SK-N-SH treated with all-trans-retinoic acid at 6 μM for 48 hours (cell line): ENCODE results near the gene MC3R.

Source experiments
- ATAC-seq: fragments of 200-7000 bp; cut with Tn5 transposase; 3 replicates; pipeline ENCODE4 v1.9.1; 2020; ENCODE audit warnings: mild to moderate bottlenecking, moderate library complexity
- ARNTL ChIP-seq: fragments of 450-650 bp; formaldehyde crosslinking; IDR thresholded peaks from 2 replicates; pipeline ENCODE4 v1.5.0; 2020; ENCODE audit warnings: low read depth, mild to moderate bottlenecking, moderate library complexity, borderline replicate concordance
- BACH2 ChIP-seq: fragments of 250-450 bp; sonication (Bioruptor Pico); IDR thresholded peaks from 2 replicates; pipeline ENCODE4 v1.9.0; 2021; ENCODE audit warnings: mild to moderate bottlenecking, borderline replicate concordance
- CSRNP3 ChIP-seq: fragments of 250-450 bp; sonication (Bioruptor Pico); IDR thresholded peaks from 2 replicates; pipeline ENCODE4 v1.5.1; 2021; ENCODE audit warnings: mild to moderate bottlenecking, moderate library complexity
- ESRRG ChIP-seq: fragments of 250-450 bp; sonication (Bioruptor Pico); IDR thresholded peaks from 2 replicates; pipeline ENCODE4 v1.6.1; 2021; ENCODE audit warnings: mild to moderate bottlenecking
- GLIS3 ChIP-seq: fragments of 250-450 bp; sonication (Bioruptor Pico); IDR thresholded peaks from 2 replicates; pipeline ENCODE4 v1.5.0; 2020; ENCODE audit warnings: mild to moderate bottlenecking, moderate library complexity
- ISL1 ChIP-seq: fragments of 250-450 bp; sonication (Bioruptor Pico); IDR thresholded peaks from 2 replicates; pipeline ENCODE4 v2.1.2; 2022; ENCODE audit warnings: mild to moderate bottlenecking, moderate library complexity
- POU6F1 ChIP-seq: fragments of 250-450 bp; sonication (Bioruptor Pico); IDR thresholded peaks from 2 replicates; pipeline ENCODE4 v1.8.0; 2021; ENCODE audit warnings: low read depth, mild to moderate bottlenecking, moderate library complexity, borderline replicate concordance
- PPARA ChIP-seq: fragments of 250-450 bp; sonication (Bioruptor Pico); IDR thresholded peaks from 2 replicates; pipeline ENCODE4 v1.5.0; 2020; ENCODE audit warnings: mild to moderate bottlenecking, borderline replicate concordance
- RARB ChIP-seq: fragments of 250-450 bp; sonication (Bioruptor Pico); IDR thresholded peaks from 2 replicates; pipeline ENCODE4 v1.8.0; 2021; ENCODE audit warnings: mild to moderate bottlenecking, moderate library complexity
- SNAI2 ChIP-seq: fragments of 250-450 bp; sonication (Bioruptor Pico); IDR thresholded peaks from 2 replicates; pipeline ENCODE4 v1.5.0; 2020; ENCODE audit warnings: mild to moderate bottlenecking, moderate library complexity
- TCF4 ChIP-seq: fragments of 250-450 bp; sonication (Bioruptor Pico); IDR thresholded peaks from 2 replicates; pipeline ENCODE4 v1.8.0; 2021; ENCODE audit warnings: mild to moderate bottlenecking, moderate library complexity, borderline replicate concordance
- TOX ChIP-seq: fragments of 250-450 bp; sonication (Bioruptor Pico); IDR thresholded peaks from 2 replicates; pipeline ENCODE4 v1.8.0; 2021; ENCODE audit warnings: mild to moderate bottlenecking, moderate library complexity, borderline replicate concordance
- ZC3H10 ChIP-seq: fragments of 250-450 bp; sonication (Bioruptor Pico); IDR thresholded peaks from 2 replicates; pipeline ENCODE4 v1.5.1; 2021; ENCODE audit warnings: mild to moderate bottlenecking, moderate library complexity
- ZFP3 ChIP-seq: fragments of 250-450 bp; sonication (Bioruptor Pico); IDR thresholded peaks from 2 replicates; pipeline ENCODE4 v1.5.0; 2020; ENCODE audit warnings: mild to moderate bottlenecking, moderate library complexity
- ZFP30 ChIP-seq: fragments of 450-650 bp; formaldehyde crosslinking; IDR thresholded peaks from 2 replicates; pipeline ENCODE4 v1.5.0; 2022; ENCODE audit warnings: mild to moderate bottlenecking, moderate library complexity
- ZNF565 ChIP-seq: fragments of 450-650 bp; formaldehyde crosslinking; conservative IDR thresholded peaks from 2 replicates; pipeline ENCODE4 v1.5.0; 2020; ENCODE audit warnings: low read depth, mild to moderate bottlenecking, moderate library complexity
- ZNF70 ChIP-seq: fragments of 450-650 bp; formaldehyde crosslinking; IDR thresholded peaks from 2 replicates; pipeline ENCODE4 v1.5.0; 2020; ENCODE audit warnings: mild to moderate bottlenecking, moderate library complexity
- ZNF8 ChIP-seq: fragments of 450-650 bp; formaldehyde crosslinking; IDR thresholded peaks from 2 replicates; pipeline ENCODE4 v1.5.0; 2020; ENCODE audit warnings: mild to moderate bottlenecking, moderate library complexity
- TF ChIP-seq, protein P1 (sequence below): fragments of 250-450 bp; sonication (Bioruptor Pico); IDR thresholded peaks from 2 replicates; pipeline ENCODE4 v1.5.0; 2020; ENCODE audit warnings: mild to moderate bottlenecking, moderate library complexity
- TF ChIP-seq, protein P2 (sequence below): fragments of 250-450 bp; sonication (Bioruptor Pico); IDR thresholded peaks from 2 replicates; pipeline ENCODE4 v1.5.1; 2020; ENCODE audit warnings: low read depth, mild to moderate bottlenecking, moderate library complexity
- TF ChIP-seq, protein P3 (sequence below): fragments of 250-450 bp; sonication (Bioruptor Pico); IDR thresholded peaks from 2 replicates; pipeline ENCODE4 v1.8.0; 2020; ENCODE audit warnings: mild to moderate bottlenecking, moderate library complexity, borderline replicate concordance

Gene MC3R

DNA sequence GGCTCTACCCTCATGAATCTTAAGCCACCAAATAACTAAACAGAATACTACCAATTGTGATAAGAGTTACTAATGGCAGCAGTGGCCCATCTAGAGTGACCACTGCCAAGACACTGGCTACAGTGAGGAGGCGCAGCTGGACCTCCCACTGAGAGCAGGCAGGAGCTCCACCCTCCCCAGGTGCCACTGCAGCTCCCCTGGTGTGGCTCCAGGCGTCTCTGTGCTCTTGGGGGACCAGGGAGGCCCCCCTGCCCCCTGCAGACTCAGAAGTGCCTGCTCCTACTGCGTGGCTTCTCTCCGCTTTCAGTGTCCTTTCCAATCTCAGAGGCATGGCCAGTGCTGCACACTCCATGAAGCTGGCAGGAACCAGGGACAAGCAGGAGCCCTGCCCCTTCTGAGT lies 23.4 kb downstream of the MC3R start (continued):
- TF ChIP-seq GLIS3 (CRISPR knock-in tag) (no peak), TOX (CRISPR knock-in tag) (no peak), RARB (no peak), ZNF70 (CRISPR knock-in tag) (no peak), ESRRG (CRISPR knock-in tag) (no peak), ZC3H10 (CRISPR knock-in tag) (no peak), POU6F1 (no peak), ISL1 (CRISPR knock-in tag) (no peak)

- no peak for ATAC-seq
Measured at GRCh38 chr20:56273491-56273890, 25.0 kb downstream of the MC3R start.

More at GRCh38 chr20:56273491-56273890, 25.0 kb downstream of the MC3R start:
- no peak for TF ChIP-seq ZC3H10 (CRISPR knock-in tag)
- TF ChIP-seq ISL1 (CRISPR knock-in tag) = no peak
- no peak for TF ChIP-seq BACH2 (CRISPR knock-in tag)
- TF ChIP-seq ZNF8 (CRISPR knock-in tag) = no peak
- TF ChIP-seq PPARA (CRISPR knock-in tag) = no peak
- no peak for TF ChIP-seq SNAI2 (CRISPR knock-in tag)
- no peak for TF ChIP-seq RARB
- TF ChIP-seq ZFP30 (CRISPR knock-in tag) = no peak
- TF ChIP-seq TOX (CRISPR knock-in tag) = no peak
- TF ChIP-seq ZNF565 (CRISPR knock-in tag) = no peak
- TF ChIP-seq ZFP3 (CRISPR knock-in tag) = no peak
- TF ChIP-seq ARNTL = no peak
- TF ChIP-seq GLIS3 (CRISPR knock-in tag) = no peak
- TF ChIP-seq, protein P1, sequence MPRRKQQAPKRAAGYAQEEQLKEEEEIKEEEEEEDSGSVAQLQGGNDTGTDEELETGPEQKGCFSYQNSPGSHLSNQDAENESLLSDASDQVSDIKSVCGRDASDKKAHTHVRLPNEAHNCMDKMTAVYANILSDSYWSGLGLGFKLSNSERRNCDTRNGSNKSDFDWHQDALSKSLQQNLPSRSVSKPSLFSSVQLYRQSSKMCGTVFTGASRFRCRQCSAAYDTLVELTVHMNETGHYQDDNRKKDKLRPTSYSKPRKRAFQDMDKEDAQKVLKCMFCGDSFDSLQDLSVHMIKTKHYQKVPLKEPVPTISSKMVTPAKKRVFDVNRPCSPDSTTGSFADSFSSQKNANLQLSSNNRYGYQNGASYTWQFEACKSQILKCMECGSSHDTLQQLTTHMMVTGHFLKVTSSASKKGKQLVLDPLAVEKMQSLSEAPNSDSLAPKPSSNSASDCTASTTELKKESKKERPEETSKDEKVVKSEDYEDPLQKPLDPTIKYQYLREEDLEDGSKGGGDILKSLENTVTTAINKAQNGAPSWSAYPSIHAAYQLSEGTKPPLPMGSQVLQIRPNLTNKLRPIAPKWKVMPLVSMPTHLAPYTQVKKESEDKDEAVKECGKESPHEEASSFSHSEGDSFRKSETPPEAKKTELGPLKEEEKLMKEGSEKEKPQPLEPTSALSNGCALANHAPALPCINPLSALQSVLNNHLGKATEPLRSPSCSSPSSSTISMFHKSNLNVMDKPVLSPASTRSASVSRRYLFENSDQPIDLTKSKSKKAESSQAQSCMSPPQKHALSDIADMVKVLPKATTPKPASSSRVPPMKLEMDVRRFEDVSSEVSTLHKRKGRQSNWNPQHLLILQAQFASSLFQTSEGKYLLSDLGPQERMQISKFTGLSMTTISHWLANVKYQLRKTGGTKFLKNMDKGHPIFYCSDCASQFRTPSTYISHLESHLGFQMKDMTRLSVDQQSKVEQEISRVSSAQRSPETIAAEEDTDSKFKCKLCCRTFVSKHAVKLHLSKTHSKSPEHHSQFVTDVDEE = no peak
- TF ChIP-seq POU6F1 = no peak
- TF ChIP-seq CSRNP3 = no peak
- no peak for TF ChIP-seq TCF4 (CRISPR knock-in tag)
- no peak for TF ChIP-seq ESRRG (CRISPR knock-in tag)
- TF ChIP-seq, protein P2, sequence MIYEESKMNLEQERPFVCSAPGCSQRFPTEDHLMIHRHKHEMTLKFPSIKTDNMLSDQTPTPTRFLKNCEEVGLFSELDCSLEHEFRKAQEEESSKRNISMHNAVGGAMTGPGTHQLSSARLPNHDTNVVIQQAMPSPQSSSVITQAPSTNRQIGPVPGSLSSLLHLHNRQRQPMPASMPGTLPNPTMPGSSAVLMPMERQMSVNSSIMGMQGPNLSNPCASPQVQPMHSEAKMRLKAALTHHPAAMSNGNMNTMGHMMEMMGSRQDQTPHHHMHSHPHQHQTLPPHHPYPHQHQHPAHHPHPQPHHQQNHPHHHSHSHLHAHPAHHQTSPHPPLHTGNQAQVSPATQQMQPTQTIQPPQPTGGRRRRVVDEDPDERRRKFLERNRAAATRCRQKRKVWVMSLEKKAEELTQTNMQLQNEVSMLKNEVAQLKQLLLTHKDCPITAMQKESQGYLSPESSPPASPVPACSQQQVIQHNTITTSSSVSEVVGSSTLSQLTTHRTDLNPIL (CRISPR knock-in tag) = no peak
- TF ChIP-seq, protein P3, sequence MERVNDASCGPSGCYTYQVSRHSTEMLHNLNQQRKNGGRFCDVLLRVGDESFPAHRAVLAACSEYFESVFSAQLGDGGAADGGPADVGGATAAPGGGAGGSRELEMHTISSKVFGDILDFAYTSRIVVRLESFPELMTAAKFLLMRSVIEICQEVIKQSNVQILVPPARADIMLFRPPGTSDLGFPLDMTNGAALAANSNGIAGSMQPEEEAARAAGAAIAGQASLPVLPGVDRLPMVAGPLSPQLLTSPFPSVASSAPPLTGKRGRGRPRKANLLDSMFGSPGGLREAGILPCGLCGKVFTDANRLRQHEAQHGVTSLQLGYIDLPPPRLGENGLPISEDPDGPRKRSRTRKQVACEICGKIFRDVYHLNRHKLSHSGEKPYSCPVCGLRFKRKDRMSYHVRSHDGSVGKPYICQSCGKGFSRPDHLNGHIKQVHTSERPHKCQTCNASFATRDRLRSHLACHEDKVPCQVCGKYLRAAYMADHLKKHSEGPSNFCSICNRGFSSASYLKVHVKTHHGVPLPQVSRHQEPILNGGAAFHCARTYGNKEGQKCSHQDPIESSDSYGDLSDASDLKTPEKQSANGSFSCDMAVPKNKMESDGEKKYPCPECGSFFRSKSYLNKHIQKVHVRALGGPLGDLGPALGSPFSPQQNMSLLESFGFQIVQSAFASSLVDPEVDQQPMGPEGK (CRISPR knock-in tag) = no peak
